ENCODE results near the gene FAM89A.

DNA sequence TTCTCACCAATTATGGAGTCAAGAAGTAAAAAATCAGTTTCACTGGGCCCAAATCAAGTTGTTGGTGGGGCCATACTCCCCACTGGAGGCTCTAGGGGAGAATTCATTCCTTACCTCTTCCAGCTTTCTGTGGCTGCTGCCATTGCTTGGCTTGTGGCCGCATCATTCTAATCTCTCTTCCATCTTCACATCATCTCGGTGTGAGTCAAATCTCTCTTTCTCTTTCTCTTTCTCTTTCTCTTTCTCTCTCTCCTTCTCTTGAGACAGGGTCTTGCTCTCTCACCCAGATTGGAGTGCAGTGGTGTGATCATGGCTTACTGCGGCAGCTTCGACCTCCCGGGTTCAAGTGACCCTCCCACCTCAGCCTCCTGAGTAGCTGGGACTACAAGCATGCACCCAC, 28.1 kb downstream of the FAM89A start:
- TF ChIP-seq, protein P1, sequence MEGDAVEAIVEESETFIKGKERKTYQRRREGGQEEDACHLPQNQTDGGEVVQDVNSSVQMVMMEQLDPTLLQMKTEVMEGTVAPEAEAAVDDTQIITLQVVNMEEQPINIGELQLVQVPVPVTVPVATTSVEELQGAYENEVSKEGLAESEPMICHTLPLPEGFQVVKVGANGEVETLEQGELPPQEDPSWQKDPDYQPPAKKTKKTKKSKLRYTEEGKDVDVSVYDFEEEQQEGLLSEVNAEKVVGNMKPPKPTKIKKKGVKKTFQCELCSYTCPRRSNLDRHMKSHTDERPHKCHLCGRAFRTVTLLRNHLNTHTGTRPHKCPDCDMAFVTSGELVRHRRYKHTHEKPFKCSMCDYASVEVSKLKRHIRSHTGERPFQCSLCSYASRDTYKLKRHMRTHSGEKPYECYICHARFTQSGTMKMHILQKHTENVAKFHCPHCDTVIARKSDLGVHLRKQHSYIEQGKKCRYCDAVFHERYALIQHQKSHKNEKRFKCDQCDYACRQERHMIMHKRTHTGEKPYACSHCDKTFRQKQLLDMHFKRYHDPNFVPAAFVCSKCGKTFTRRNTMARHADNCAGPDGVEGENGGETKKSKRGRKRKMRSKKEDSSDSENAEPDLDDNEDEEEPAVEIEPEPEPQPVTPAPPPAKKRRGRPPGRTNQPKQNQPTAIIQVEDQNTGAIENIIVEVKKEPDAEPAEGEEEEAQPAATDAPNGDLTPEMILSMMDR (IDR thresholded peaks at IDR 0.05; ENCODE audit: poor library complexity): no peak
- TF ChIP-seq EZH2phosphoT487 (IDR thresholded peaks at IDR 0.05; ENCODE audit: low read depth, severe bottlenecking, unreplicated experiment): no peak
- TF ChIP-seq EZH2 (IDR thresholded peaks at IDR 0.05; ENCODE audit: borderline replicate concordance): no peak

All from hepatocyte (in vitro differentiated cells).